T-helper 1 cell treated with Interleukin-12 subunit alpha and Interleukin-12 subunit beta and Interleukin-4 antibody, amounts not matched to agents 30 μg/mL and 1 μg/mL, for 36 hours (primary cell): Measurements from ENCODE around the gene THSD4.

ENCODE experiments used
- H3K27ac Mint-ChIP-seq: one replicate; pipeline ENCODE4 v1.8.0; 2021; ENCODE audit warnings: mild to moderate bottlenecking, mixed read lengths
- H3K27me3 Mint-ChIP-seq: one replicate; pipeline ENCODE4 v1.8.0; 2021; ENCODE audit warnings: low read depth, mixed read lengths
- H3K36me3 Mint-ChIP-seq: one replicate; pipeline ENCODE4 v1.8.0; 2021; ENCODE audit warnings: low read depth, mixed read lengths
- H3K4me1 Mint-ChIP-seq: one replicate; pipeline ENCODE4 v1.8.0; 2021; ENCODE audit warnings: low read depth, mixed read lengths
- H3K4me3 Mint-ChIP-seq: one replicate; pipeline ENCODE4 v1.8.0; 2021; ENCODE audit warnings: mild to moderate bottlenecking, moderate library complexity, mixed read lengths
- H3K9me3 Mint-ChIP-seq: one replicate; pipeline ENCODE4 v1.8.0; 2021; ENCODE audit warnings: mixed read lengths

The THSD4 gene

GRCh38 chr15:71344316-71344715, 229.0 kb downstream of the THSD4 start:
- no peak overlapping the region for H3K27ac Mint-ChIP-seq
- no peaks in the 10 kb centered on the region for H3K9me3 Mint-ChIP-seq
- no peaks in the 10 kb centered on the region for H3K36me3 Mint-ChIP-seq
- no peaks in the 10 kb centered on the region for H3K4me1 Mint-ChIP-seq
- H3K4me3 Mint-ChIP-seq, result no peak overlapping the region
- peaks cover 2% of the 10 kb centered on the region for H3K27me3 Mint-ChIP-seq

GRCh38 chr15:71345186-71345585, 229.9 kb downstream of the THSD4 start:
- Mint-ChIP-seq H3K36me3 (no peaks in the 10 kb centered on the region), H3K4me3 (no peak overlapping the region), H3K27ac (no peak overlapping the region), H3K9me3 (no peaks in the 10 kb centered on the region), H3K4me1 (no peaks in the 10 kb centered on the region), H3K27me3 (peaks cover 2% of the 10 kb centered on the region)

GRCh38 chr15:71346464-71346863, 231.2 kb downstream of the THSD4 start:
- H3K4me1 Mint-ChIP-seq, result no peaks in the 10 kb centered on the region
- H3K36me3 Mint-ChIP-seq, result no peaks in the 10 kb centered on the region
- H3K27ac Mint-ChIP-seq, result no peak overlapping the region
- peaks cover 2% of the 10 kb centered on the region for H3K27me3 Mint-ChIP-seq
- H3K4me3 Mint-ChIP-seq, result no peak overlapping the region
- H3K9me3 Mint-ChIP-seq, result no peaks in the 10 kb centered on the region

GRCh38 chr15:71348597-71348996, 233.3 kb downstream of the THSD4 start:
- no peak overlapping the region for H3K4me3 Mint-ChIP-seq
- no peak overlapping the region for H3K27ac Mint-ChIP-seq
- no peaks in the 10 kb centered on the region for H3K4me1 Mint-ChIP-seq
- H3K9me3 Mint-ChIP-seq, result no peaks in the 10 kb centered on the region
- no peaks in the 10 kb centered on the region for H3K36me3 Mint-ChIP-seq
- peaks cover 2% of the 10 kb centered on the region for H3K27me3 Mint-ChIP-seq

GRCh38 chr15:71349336-71349735, 234.1 kb downstream of the THSD4 start:
- no peak overlapping the region for H3K4me3 Mint-ChIP-seq
- H3K4me1 Mint-ChIP-seq, result no peaks in the 10 kb centered on the region
- no peaks in the 10 kb centered on the region for H3K36me3 Mint-ChIP-seq
- peaks cover 5% of the 10 kb centered on the region for H3K27me3 Mint-ChIP-seq
- no peak overlapping the region for H3K27ac Mint-ChIP-seq
- H3K9me3 Mint-ChIP-seq, result no peaks in the 10 kb centered on the region

- H3K27me3 Mint-ChIP-seq, result peaks cover 5% of the 10 kb centered on the region
- no peaks in the 10 kb centered on the region for H3K9me3 Mint-ChIP-seq
- H3K36me3 Mint-ChIP-seq, result no peaks in the 10 kb centered on the region
- H3K4me3 Mint-ChIP-seq, result no peak overlapping the region
- no peaks in the 10 kb centered on the region for H3K4me1 Mint-ChIP-seq
- H3K27ac Mint-ChIP-seq, result no peak overlapping the region
Observed at GRCh38 chr15:71349736-71350526, 234.7 kb downstream of the THSD4 start.

GRCh38 chr15:71350622-71351378, 235.5 kb downstream of the THSD4 start:
- Mint-ChIP-seq H3K4me3 (no peak overlapping the region), H3K4me1 (no peaks in the 10 kb centered on the region), H3K9me3 (no peaks in the 10 kb centered on the region), H3K27me3 (peaks cover 5% of the 10 kb centered on the region), H3K36me3 (no peaks in the 10 kb centered on the region), H3K27ac (no peak overlapping the region)

DNA sequence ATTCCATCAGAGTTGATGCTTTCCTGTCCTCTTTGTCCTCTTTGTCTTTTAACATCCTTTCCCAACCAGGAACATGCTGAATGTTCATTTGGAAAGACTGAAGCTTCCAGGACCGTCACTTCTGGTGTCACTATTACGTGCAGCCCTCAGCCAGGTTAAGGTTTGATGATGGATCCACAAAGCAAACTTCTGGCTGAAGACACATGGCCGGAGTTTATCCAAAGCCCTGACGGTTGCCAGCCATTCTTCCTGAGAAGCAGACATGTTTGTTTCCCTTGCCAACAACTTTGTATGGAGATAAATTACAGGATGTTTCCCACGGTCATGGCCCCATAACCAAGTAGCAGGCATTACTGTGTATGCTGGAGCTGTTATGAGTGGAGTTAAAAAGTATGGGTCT, 236.9 kb downstream of the THSD4 start:
- H3K4me3 Mint-ChIP-seq, result no peak overlapping the region
- no peaks in the 10 kb centered on the region for H3K4me1 Mint-ChIP-seq
- no peaks in the 10 kb centered on the region for H3K9me3 Mint-ChIP-seq
- H3K27me3 Mint-ChIP-seq, result peaks cover 5% of the 10 kb centered on the region
- H3K27ac Mint-ChIP-seq, result no peak overlapping the region
- no peaks in the 10 kb centered on the region for H3K36me3 Mint-ChIP-seq

DNA sequence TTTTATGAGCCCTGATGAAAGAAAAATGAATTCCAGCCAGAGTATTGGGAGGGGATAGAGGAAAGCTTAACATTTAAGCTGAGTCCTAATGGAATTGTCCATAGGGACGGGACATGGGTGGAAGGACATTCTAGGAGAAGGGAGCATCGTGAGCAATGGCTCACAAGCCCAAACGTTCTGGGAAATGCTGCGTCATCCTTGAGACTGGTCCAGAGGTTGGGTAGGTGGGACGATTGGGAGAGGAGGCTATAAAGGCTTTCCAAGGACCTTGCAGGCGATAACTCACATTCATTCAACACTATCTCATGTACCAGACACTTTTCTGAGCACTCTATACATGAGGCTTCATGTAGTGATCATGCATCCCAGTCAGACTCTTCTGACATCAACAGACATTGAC, 237.5 kb downstream of the THSD4 start:
- Mint-ChIP-seq H3K27ac (no peak overlapping the region), H3K4me3 (no peak overlapping the region), H3K4me1 (no peaks in the 10 kb centered on the region), H3K27me3 (peaks cover 5% of the 10 kb centered on the region), H3K36me3 (no peaks in the 10 kb centered on the region), H3K9me3 (no peaks in the 10 kb centered on the region)

- H3K4me1 Mint-ChIP-seq, result no peaks in the 10 kb centered on the region
- H3K27ac Mint-ChIP-seq, result no peak overlapping the region
- H3K4me3 Mint-ChIP-seq, result no peak overlapping the region
- H3K36me3 Mint-ChIP-seq, result no peaks in the 10 kb centered on the region
- H3K9me3 Mint-ChIP-seq, result no peaks in the 10 kb centered on the region
- peaks cover 5% of the 10 kb centered on the region for H3K27me3 Mint-ChIP-seq
Observed at GRCh38 chr15:71353171-71353570, 237.9 kb downstream of the THSD4 start.

DNA sequence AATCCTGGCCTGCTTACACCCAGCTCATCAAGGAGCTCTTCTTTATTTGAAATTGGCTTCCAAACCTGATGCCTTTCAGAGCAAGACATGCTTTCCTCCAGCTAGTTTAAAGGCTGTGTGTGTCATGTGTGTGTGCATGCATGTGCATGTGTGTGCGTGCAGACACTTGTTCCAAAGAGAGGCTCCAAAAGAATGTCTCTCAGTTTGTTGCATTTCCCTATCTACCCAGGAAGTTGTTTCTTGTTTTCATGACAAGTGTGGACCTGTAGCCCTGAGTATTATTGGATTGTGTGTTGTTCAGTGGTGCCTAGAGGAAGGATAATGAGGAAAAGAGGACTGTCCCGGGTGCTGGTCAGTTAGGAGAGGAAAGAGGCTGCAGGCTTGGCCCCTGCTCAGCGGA, 240.0 kb downstream of the THSD4 start:
- no peak overlapping the region for H3K4me3 Mint-ChIP-seq
- H3K4me1 Mint-ChIP-seq, result no peaks in the 10 kb centered on the region
- no peak overlapping the region for H3K27ac Mint-ChIP-seq
- no peaks in the 10 kb centered on the region for H3K36me3 Mint-ChIP-seq
- no peaks in the 10 kb centered on the region for H3K9me3 Mint-ChIP-seq
- peaks cover 3% of the 10 kb centered on the region for H3K27me3 Mint-ChIP-seq

GRCh38 chr15:71357321-71357732, 242.1 kb downstream of the THSD4 start:
- Mint-ChIP-seq H3K36me3 (no peaks in the 10 kb centered on the region), H3K27me3 (peaks cover 3% of the 10 kb centered on the region), H3K27ac (no peak overlapping the region), H3K4me3 (no peak overlapping the region), H3K9me3 (no peaks in the 10 kb centered on the region), H3K4me1 (no peaks in the 10 kb centered on the region)

- Mint-ChIP-seq H3K4me1 (no peaks in the 10 kb centered on the region), H3K27me3 (peaks cover 3% of the 10 kb centered on the region), H3K27ac (no peak overlapping the region), H3K36me3 (no peaks in the 10 kb centered on the region), H3K4me3 (no peak overlapping the region), H3K9me3 (no peaks in the 10 kb centered on the region)
Observed at GRCh38 chr15:71357967-71358366, 242.7 kb downstream of the THSD4 start.

GRCh38 chr15:71359246-71359645, 244.0 kb downstream of the THSD4 start:
- H3K36me3 Mint-ChIP-seq, result no peaks in the 10 kb centered on the region
- H3K27me3 Mint-ChIP-seq, result no peaks in the 10 kb centered on the region
- H3K4me1 Mint-ChIP-seq, result no peaks in the 10 kb centered on the region
- H3K9me3 Mint-ChIP-seq, result no peaks in the 10 kb centered on the region
- no peak overlapping the region for H3K4me3 Mint-ChIP-seq
- H3K27ac Mint-ChIP-seq, result no peak overlapping the region

DNA sequence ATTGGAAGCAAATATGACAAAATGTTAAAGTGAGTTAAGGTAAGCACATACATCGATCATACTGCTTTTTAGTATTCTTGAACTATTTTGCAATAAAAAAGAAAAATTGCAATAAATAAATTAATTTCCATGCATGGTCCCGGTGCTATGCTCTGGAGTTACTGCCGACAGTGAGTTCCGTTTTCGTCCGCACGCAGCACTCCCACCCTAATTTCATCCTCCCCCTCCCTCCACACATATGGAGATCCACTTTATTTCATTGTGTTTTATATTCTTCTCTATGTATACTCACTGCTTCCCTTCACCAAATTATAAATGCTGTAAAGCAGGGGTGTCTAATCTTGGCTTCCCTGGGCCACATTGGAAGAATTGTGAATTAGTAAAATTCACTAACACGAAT, 247.3 kb downstream of the THSD4 start:
- no peak overlapping the region for H3K27ac Mint-ChIP-seq
- no peaks in the 10 kb centered on the region for H3K36me3 Mint-ChIP-seq

More for the DNA sequence above, 247.3 kb downstream of the THSD4 start:
- Mint-ChIP-seq H3K27me3 (no peaks in the 10 kb centered on the region), H3K4me1 (no peaks in the 10 kb centered on the region), H3K9me3 (peaks cover 4% of the 10 kb centered on the region), H3K4me3 (no peak overlapping the region)
